HG03280 (cell line): Measurements from ENCODE around the gene SLC38A11.

Experiments used
- ATAC-seq: cut with Tn5 transposase; IDR thresholded peaks from one replicate; pipeline ENCODE4 v1.9.1; 2021; ENCODE audit warnings: mild to moderate bottlenecking, moderate library complexity; ENCODE audit not compliant: unreplicated experiment

SLC38A11 gene

GRCh38 chr2:164917296-164917903 is 37.9 kb downstream of the SLC38A11 start:
- no peak for ATAC-seq

- no peak for ATAC-seq
Measured at GRCh38 chr2:164915566-164915965, 39.8 kb downstream of the SLC38A11 start.

- no peak for ATAC-seq
Measured at GRCh38 chr2:164913640-164914350, 41.5 kb downstream of the SLC38A11 start.

- no peak for ATAC-seq
Measured at GRCh38 chr2:164913011-164913410, 42.3 kb downstream of the SLC38A11 start.

- no peak for ATAC-seq
Measured at GRCh38 chr2:164911832-164912231, 43.5 kb downstream of the SLC38A11 start.

- ATAC-seq: peak; percentile 88
Measured at GRCh38 chr2:164910101-164910899, 45.0 kb downstream of the SLC38A11 start.

GRCh38 chr2:164906947-164907346 is 48.4 kb downstream of the SLC38A11 start:
- ATAC-seq: no peak

- no peak for ATAC-seq
Measured at GRCh38 chr2:164905307-164905706, 50.0 kb downstream of the SLC38A11 start.

- no peak for ATAC-seq
Measured at GRCh38 chr2:164903951-164904350, 51.4 kb downstream of the SLC38A11 start.

GRCh38 chr2:164903204-164903603 is 52.1 kb downstream of the SLC38A11 start:
- no peak for ATAC-seq

- no peak for ATAC-seq
Measured at GRCh38 chr2:164899121-164899520, 56.2 kb downstream of the SLC38A11 start.

- ATAC-seq: no peak
Measured at GRCh38 chr2:164898475-164898874, 56.9 kb downstream of the SLC38A11 start.

GRCh38 chr2:164897469-164898260 is 57.7 kb downstream of the SLC38A11 start:
- ATAC-seq: no peak

- peak; percentile 93 for ATAC-seq
Measured at GRCh38 chr2:164896634-164897355, 58.5 kb downstream of the SLC38A11 start.

- no peak for ATAC-seq
Measured at GRCh38 chr2:164896226-164896625, 59.1 kb downstream of the SLC38A11 start.

- no peak for ATAC-seq
Measured at GRCh38 chr2:164891460-164891859, 63.9 kb downstream of the SLC38A11 start.

- no peak for ATAC-seq
Measured at GRCh38 chr2:164890544-164890943, 64.8 kb downstream of the SLC38A11 start.

GRCh38 chr2:164888592-164888991 is 66.7 kb downstream of the SLC38A11 start:
- no peak for ATAC-seq

GRCh38 chr2:164887434-164888144 is 67.7 kb downstream of the SLC38A11 start:
- no peak for ATAC-seq

GRCh38 chr2:164882276-164882675 is 73.0 kb downstream of the SLC38A11 start:
- no peak for ATAC-seq
